Hematopoietic multipotent progenitor cell treated with erythropoietin and hydrocortisone succinate and interleukin-3 and kit ligand, for 15 days (in vitro differentiated cells): ENCODE measurements around the gene INF2.
"Not testable (repeated sequence)": the region's sequence is repeated elsewhere in the genome, so short reads cannot be mapped to it uniquely, and the experiment has no call there.

Experiments used
- DNase-seq: peaks from one replicate; pipeline ENCODE4 v3.0.0-alpha.2; 2015; ENCODE audit warnings: low spot score

Gene INF2

DNA sequence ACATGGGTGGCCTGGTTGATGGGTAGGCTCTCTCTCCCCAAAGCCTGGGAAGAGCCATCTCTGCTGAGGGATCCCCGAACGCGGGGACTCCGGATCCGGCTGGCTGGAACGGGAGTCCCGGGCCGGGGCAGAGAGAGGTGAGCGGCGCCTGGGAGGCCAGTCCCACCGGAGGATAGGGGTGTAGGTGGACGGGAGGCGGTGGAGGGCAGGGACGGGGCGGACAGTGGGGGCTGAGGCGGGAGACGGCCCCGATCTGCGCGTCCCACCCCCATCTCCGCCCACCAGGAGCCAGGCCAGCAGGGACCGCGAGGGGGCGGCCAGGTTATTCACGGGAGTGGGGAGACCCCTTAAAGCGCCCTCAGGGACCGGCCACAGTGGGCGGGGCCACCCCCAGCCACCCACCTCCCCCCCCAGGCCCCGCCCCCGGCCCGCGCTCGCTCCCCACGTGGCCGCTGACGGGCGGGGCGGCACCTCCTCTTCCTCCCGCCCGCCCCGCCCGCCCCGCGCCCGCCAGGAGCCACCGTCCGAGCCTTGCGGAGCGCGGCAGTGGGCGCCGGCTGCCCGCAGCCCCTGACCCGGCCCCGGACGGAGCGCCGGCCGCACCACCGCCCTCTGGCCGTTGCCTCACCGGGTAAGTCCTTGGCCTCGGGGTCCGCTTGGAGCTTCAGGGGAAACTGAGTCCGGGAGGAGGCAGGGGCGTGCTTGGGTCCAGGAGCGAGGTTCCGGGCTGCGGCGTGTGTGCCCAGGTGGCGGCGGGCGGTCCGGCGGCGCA, at the start of gene INF2:
INF2 (plus strand) TSS at position 510 of the 772 bp plus-strand sequence. CDS start 11,748 bp downstream, outside the sequence.
- peak; percentile 63 for DNase-seq

- peak; percentile 52 for DNase-seq
Measured at GRCh38 chr14:104639885-104640548, 49.4 kb upstream of the INF2 start.

DNA sequence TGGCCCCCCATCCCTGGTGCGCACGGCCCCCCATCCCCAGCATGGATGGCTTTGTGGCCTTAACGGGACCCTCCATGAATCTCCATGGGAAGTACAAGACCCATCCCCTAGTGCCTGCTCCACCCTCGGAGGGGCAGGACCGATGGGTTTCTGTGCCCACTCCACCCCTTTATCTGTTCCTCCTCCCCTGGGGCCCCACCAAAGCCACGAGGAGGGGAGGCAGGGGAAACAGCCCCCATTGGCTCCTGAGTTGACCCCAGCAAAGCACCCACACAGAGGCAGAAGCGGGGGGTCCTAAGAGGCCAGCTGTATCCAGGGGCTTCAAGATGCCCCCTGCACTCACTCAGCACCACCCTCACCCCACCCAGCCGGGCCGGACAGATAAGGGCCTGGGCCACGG, 48.7 kb upstream of the INF2 start:
- no peak for DNase-seq

- DNase-seq = no peak
Measured at GRCh38 chr14:104641753-104642539, 47.5 kb upstream of the INF2 start.

- no peak for DNase-seq
Measured at GRCh38 chr14:104642540-104642868, 46.9 kb upstream of the INF2 start.

GRCh38 chr14:104643306-104643705, 46.1 kb upstream of the INF2 start:
- DNase-seq = no peak

- no peak for DNase-seq
Measured at GRCh38 chr14:104644091-104644635, 45.3 kb upstream of the INF2 start.

DNA sequence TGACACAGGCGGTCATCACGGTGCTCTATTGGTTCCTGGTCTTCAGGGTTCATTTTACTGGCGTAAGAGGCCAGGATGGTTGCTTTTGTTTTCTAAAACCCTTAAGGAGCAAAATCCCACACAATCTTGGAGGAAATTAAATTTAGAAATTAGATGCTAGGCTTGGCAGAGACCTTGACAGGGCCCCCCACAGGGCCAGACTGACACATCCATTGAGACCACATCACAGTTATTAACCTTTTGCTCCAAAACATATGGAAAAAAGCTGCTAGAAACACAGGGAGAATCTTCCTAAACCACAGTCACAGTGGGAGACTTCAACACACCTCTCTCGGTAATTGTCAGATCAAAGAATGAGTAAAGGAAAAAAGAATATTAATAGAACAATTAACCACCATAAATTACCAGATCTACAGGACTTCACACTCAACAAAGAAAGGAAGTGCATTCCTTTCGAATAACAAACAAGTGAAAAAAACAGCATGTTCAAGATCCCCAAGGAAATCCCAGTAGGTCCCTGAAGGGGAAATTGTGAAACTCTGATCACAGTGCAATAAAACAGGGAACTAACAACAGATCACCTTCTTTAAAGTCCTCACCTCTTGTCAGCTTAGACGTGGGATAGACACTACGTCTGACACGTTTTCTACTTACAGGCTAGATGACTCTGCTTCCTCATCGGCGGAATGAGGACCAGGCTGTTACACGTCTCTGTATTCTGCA, 44.6 kb upstream of the INF2 start:
- DNase-seq = no peak

DNA sequence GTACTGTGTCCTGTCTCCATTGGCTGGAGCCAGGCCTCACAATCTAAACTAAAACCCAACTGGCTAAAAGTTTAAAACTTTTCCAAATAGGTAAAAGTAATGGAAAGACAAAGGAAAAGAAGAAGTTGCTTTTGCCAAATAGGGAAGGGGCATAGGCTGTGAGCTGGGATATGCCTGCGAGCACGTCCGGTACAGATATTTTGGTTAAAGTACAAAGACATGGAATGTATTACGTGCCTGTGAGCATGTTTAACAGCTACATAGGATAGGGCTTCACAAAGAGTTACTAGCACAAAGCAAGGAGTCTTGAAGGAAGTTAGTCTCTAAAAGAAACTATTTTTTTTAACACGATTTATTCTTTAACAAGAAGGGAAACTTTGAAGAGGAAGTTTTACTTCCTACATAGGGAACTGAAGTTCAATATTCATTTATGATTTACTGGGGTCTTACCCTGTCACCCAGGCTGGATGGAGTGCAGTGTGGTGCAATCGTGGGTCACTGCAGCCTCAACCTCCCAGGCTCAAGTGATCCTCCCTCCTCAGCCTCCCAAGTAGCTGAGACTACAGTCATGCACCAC, 41.9 kb upstream of the INF2 start:
- no peak for DNase-seq

DNA sequence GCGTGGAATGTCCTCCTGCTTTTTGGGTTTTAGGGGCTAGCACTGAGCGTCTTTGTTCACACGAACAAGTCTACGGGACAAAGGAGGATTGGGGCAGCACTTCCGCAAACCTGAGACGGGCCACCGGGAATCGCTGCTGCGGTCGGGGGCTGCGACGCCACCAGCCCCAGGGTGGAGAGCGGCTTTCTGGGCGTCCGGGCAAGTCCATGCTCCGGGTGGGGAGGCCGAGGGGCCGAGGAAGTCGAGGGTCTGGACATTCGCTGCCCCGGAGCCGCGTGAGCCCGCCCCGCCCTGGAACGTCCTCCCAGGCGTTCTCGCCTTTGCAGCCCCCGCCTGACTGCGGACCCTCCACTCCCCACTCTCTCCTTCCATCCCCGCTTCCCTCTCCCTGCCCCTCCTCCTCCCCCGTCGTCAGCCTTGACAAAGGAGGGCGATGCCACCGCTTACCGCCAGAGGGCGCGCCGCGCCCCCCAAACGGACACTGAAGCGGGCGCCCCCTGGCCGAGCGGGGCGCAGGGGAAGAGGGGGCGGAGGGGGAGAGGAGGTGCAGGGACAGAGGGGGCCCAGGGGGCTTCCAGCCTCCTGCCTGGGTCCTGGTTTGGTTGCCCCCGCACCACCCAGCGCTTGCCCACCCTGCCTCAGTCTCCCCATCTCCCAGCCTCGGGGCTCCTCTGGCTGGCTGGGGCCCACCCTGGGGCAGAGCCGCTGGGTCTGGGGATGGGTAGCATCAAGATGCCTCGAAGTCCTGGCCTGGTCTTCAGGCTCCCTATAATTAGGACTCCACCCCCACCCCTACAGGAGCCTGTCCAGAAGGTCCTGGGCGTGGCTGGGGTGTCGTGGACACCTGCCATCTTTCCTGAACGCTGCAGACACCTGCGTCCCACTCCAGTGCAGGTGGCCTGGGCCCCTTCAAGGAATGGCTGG, 39.1 kb upstream of the INF2 start:
- DNase-seq = peak; percentile 69

- DNase-seq = no peak
Measured at GRCh38 chr14:104650981-104651875, 38.2 kb upstream of the INF2 start.

DNA sequence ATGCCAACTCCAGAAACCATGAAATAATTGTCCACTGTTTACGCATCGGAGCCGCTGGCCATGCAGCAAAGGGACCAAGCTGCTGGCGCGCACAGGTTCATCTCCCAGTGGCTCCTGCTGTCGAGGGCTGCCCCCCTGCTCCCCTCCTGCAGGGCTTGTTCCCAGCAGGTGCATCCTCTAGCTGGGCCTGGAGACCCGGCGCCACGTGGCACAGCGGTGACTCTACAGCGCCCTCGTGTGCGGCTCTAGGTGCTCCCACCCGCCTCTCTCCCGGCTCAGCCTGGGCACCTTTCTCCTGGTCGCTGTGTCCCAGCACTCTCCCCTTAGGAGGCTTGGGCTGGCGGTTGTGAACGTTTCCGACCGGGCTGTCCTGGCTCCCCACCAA, 37.5 kb upstream of the INF2 start:
- no peak for DNase-seq

GRCh38 chr14:104652386-104652785, 37.0 kb upstream of the INF2 start:
- DNase-seq = no peak

GRCh38 chr14:104653130-104653920, 36.1 kb upstream of the INF2 start:
- not testable (repeated sequence) for DNase-seq

DNA sequence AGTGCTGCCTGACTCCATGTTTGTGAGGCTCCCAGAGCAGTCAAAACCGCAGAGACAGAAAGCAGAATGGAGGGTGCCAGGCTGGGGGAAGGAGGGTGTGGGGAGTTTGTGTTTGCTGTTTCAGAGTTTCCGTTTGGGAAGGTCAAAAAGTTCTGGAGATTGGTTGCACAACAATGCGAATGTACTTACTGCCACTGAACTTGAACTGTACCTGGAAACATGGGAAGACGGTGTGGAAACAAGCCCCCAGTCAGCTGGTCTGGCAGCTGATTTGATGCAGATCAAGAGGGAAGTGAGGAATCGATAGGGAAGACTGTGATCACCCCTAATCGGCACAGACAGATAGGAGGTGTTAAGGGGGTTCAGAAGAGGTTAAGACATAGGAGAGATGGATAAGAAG, 35.3 kb upstream of the INF2 start:
- DNase-seq = no peak

DNA sequence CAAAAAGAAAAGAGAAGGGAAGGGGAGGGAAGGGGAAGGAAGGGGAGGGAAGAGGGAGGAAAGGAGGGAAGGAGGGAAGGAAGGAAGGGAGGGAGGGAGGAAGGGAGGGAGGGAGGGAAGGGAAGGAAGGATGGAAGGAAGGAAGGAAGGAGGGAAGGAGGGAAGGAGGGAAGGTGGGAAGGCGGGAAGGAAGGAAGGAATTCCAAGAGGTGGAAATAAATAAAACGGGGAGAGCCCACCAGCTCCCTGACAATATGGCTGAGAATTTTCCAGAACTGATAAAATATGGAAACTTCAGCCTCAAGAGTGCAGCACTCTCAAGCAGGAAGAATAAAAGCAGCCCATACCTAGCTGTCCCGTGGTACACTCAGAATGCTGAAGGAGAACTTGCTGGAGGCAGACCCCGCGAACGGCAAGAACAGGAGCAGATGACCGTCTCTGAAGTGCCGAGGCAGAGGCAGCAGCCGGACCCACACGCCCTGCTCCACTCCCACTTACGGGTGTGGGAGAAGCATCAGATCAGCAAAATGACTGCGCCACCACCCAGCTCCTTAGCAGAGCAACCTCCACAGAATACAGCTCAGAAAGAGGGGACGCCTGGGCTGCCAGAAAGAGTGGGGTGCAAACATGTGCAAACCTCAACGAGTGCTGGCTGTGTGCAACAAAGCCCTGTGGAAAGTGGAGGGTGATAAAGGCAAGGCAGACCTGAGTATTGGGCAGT, 34.1 kb upstream of the INF2 start:
- DNase-seq = no peak

GRCh38 chr14:104656014-104656714, 33.3 kb upstream of the INF2 start:
- no peak for DNase-seq
